ENCODE data around the gene PDE4D. TPM values are rescaled to one million over a fixed set of nuclear protein-coding genes. Genes with fewer than 3 reads are reported as not detected.
"Not testable (repeated sequence)": the region's sequence is repeated elsewhere in the genome, so short reads cannot be mapped to it uniquely, and the experiment has no call there.

The PDE4D gene
- total and polyA plus RNA-seq, 2 donors: 21.2 to 30.3 TPM

- WGBS: 96% methylated on average over 5 of the region's 5 CpGs
- H3K4me1 ChIP-seq (ENCODE audit: control insufficient read depth in 2 of 2, insufficient read depth in 2 of 2, low read length in 2 of 2): no peaks in the 10 kb centered on the region
- no peak overlapping the region for H3K4me3 ChIP-seq (ENCODE audit: low read length in 2 of 2)
- H3K36me3 ChIP-seq (ENCODE audit: control insufficient read depth in 2 of 2, insufficient read depth in 2 of 2, low read length in 1 of 2): no peaks in the 10 kb centered on the region
- H3K27ac ChIP-seq (ENCODE audit: low read depth in 1 of 2, low read length in 1 of 2): no peak overlapping the region
- no peaks in the 10 kb centered on the region for H3K27me3 ChIP-seq (ENCODE audit: control insufficient read depth in 2 of 2, insufficient read depth in 1 of 2, low read length in 1 of 2)
- no peak for DNase-seq (ENCODE audit: low read depth in 6 of 9, low spot score in 9 of 9)
- no peaks in the 10 kb centered on the region for H3K9me3 ChIP-seq (ENCODE audit: control insufficient read depth in 2 of 2, insufficient read depth in 1 of 2, low read length in 1 of 2)
Observed at GRCh38 chr5:59785676-59786333, 107.7 kb downstream of the PDE4D start.

- H3K9me3 ChIP-seq (ENCODE audit: control insufficient read depth in 2 of 2, insufficient read depth in 1 of 2, low read length in 1 of 2); H3K4me1 ChIP-seq (ENCODE audit: control insufficient read depth in 2 of 2, insufficient read depth in 2 of 2, low read length in 2 of 2); DNase-seq (ENCODE audit: low read depth in 6 of 9, low spot score in 9 of 9); H3K4me3 ChIP-seq (ENCODE audit: low read length in 2 of 2); H3K27ac ChIP-seq (ENCODE audit: low read depth in 1 of 2, low read length in 1 of 2); H3K27me3 ChIP-seq (ENCODE audit: control insufficient read depth in 2 of 2, insufficient read depth in 1 of 2, low read length in 1 of 2); H3K36me3 ChIP-seq (ENCODE audit: control insufficient read depth in 2 of 2, insufficient read depth in 2 of 2, low read length in 1 of 2): not testable (repeated sequence)
- 97% methylated on average over 1 of the region's 1 CpG for WGBS
Observed at GRCh38 chr5:59784708-59785107, 108.8 kb downstream of the PDE4D start.

- H3K27me3 ChIP-seq (ENCODE audit: control insufficient read depth in 2 of 2, insufficient read depth in 1 of 2, low read length in 1 of 2): no peaks in the 10 kb centered on the region
- no peaks in the 10 kb centered on the region for H3K9me3 ChIP-seq (ENCODE audit: control insufficient read depth in 2 of 2, insufficient read depth in 1 of 2, low read length in 1 of 2)
- DNase-seq (ENCODE audit: low read depth in 6 of 9, low spot score in 9 of 9): no peak
- H3K36me3 ChIP-seq (ENCODE audit: control insufficient read depth in 2 of 2, insufficient read depth in 2 of 2, low read length in 1 of 2): no peaks in the 10 kb centered on the region
- no peak overlapping the region for H3K27ac ChIP-seq (ENCODE audit: low read depth in 1 of 2, low read length in 1 of 2)
- H3K4me3 ChIP-seq (ENCODE audit: low read length in 2 of 2): no peak overlapping the region
- H3K4me1 ChIP-seq (ENCODE audit: control insufficient read depth in 2 of 2, insufficient read depth in 2 of 2, low read length in 2 of 2): no peaks in the 10 kb centered on the region
Observed at GRCh38 chr5:59783264-59783663, 110.3 kb downstream of the PDE4D start.

- no peak for DNase-seq (ENCODE audit: low read depth in 6 of 9, low spot score in 9 of 9)
- Histone ChIP-seq H3K4me1 (ENCODE audit: control insufficient read depth in 2 of 2, insufficient read depth in 2 of 2, low read length in 2 of 2) (no peaks in the 10 kb centered on the region), H3K4me3 (ENCODE audit: low read length in 2 of 2) (no peak overlapping the region), H3K36me3 (ENCODE audit: control insufficient read depth in 2 of 2, insufficient read depth in 2 of 2, low read length in 1 of 2) (no peaks in the 10 kb centered on the region), H3K27me3 (ENCODE audit: control insufficient read depth in 2 of 2, insufficient read depth in 1 of 2, low read length in 1 of 2) (no peaks in the 10 kb centered on the region), H3K9me3 (ENCODE audit: control insufficient read depth in 2 of 2, insufficient read depth in 1 of 2, low read length in 1 of 2) (no peaks in the 10 kb centered on the region), H3K27ac (ENCODE audit: low read depth in 1 of 2, low read length in 1 of 2) (no peak overlapping the region)
- WGBS: 91% methylated on average over 1 of the region's 1 CpG
Observed at GRCh38 chr5:59782856-59783255, 110.7 kb downstream of the PDE4D start.

- H3K4me3 ChIP-seq (ENCODE audit: low read length in 2 of 2): no peak overlapping the region
- no peak overlapping the region for H3K27ac ChIP-seq (ENCODE audit: low read depth in 1 of 2, low read length in 1 of 2)
- H3K9me3 ChIP-seq (ENCODE audit: control insufficient read depth in 2 of 2, insufficient read depth in 1 of 2, low read length in 1 of 2): no peaks in the 10 kb centered on the region
- H3K36me3 ChIP-seq (ENCODE audit: control insufficient read depth in 2 of 2, insufficient read depth in 2 of 2, low read length in 1 of 2): no peaks in the 10 kb centered on the region
- no peaks in the 10 kb centered on the region for H3K27me3 ChIP-seq (ENCODE audit: control insufficient read depth in 2 of 2, insufficient read depth in 1 of 2, low read length in 1 of 2)
- H3K4me1 ChIP-seq (ENCODE audit: control insufficient read depth in 2 of 2, insufficient read depth in 2 of 2, low read length in 2 of 2): no peaks in the 10 kb centered on the region
- WGBS: 97% methylated on average over 2 of the region's 2 CpGs
- DNase-seq (ENCODE audit: low read depth in 6 of 9, low spot score in 9 of 9): no peak
Observed at GRCh38 chr5:59779453-59779852, 114.1 kb downstream of the PDE4D start.

- Histone ChIP-seq H3K4me1 (ENCODE audit: control insufficient read depth in 2 of 2, insufficient read depth in 2 of 2, low read length in 2 of 2) (no peaks in the 10 kb centered on the region), H3K9me3 (ENCODE audit: control insufficient read depth in 2 of 2, insufficient read depth in 1 of 2, low read length in 1 of 2) (no peaks in the 10 kb centered on the region), H3K27me3 (ENCODE audit: control insufficient read depth in 2 of 2, insufficient read depth in 1 of 2, low read length in 1 of 2) (no peaks in the 10 kb centered on the region), H3K36me3 (ENCODE audit: control insufficient read depth in 2 of 2, insufficient read depth in 2 of 2, low read length in 1 of 2) (no peaks in the 10 kb centered on the region), H3K4me3 (ENCODE audit: low read length in 2 of 2) (no peak overlapping the region), H3K27ac (ENCODE audit: low read depth in 1 of 2, low read length in 1 of 2) (no peak overlapping the region)
- 90% methylated on average over 4 of the region's 4 CpGs for WGBS
- no peak for DNase-seq (ENCODE audit: low read depth in 6 of 9, low spot score in 9 of 9)
Observed at GRCh38 chr5:59777028-59777427, 116.5 kb downstream of the PDE4D start.

- no peak overlapping the region for H3K4me3 ChIP-seq (ENCODE audit: low read length in 2 of 2)
- H3K27me3 ChIP-seq (ENCODE audit: control insufficient read depth in 2 of 2, insufficient read depth in 1 of 2, low read length in 1 of 2): peaks cover 0 to 6% of the 10 kb centered on the region in 2 donors
- H3K36me3 ChIP-seq (ENCODE audit: control insufficient read depth in 2 of 2, insufficient read depth in 2 of 2, low read length in 1 of 2): no peaks in the 10 kb centered on the region
- no peak overlapping the region for H3K27ac ChIP-seq (ENCODE audit: low read depth in 1 of 2, low read length in 1 of 2)
- H3K9me3 ChIP-seq (ENCODE audit: control insufficient read depth in 2 of 2, insufficient read depth in 1 of 2, low read length in 1 of 2): no peaks in the 10 kb centered on the region
- DNase-seq (ENCODE audit: low read depth in 6 of 9, low spot score in 9 of 9): no peak
- H3K4me1 ChIP-seq (ENCODE audit: control insufficient read depth in 2 of 2, insufficient read depth in 2 of 2, low read length in 2 of 2): peaks cover 0 to 6% of the 10 kb centered on the region in 2 donors
Observed at GRCh38 chr5:59773294-59773693, 120.2 kb downstream of the PDE4D start.

GRCh38 chr5:59772757-59773156 is 120.8 kb downstream of the PDE4D start:
- no peak overlapping the region for H3K4me3 ChIP-seq (ENCODE audit: low read length in 2 of 2)
- no peak overlapping the region for H3K27ac ChIP-seq (ENCODE audit: low read depth in 1 of 2, low read length in 1 of 2)
- DNase-seq (ENCODE audit: low read depth in 6 of 9, low spot score in 9 of 9): no peak
- no peaks in the 10 kb centered on the region for H3K36me3 ChIP-seq (ENCODE audit: control insufficient read depth in 2 of 2, insufficient read depth in 2 of 2, low read length in 1 of 2)
- WGBS: 97% methylated on average over 2 of the region's 2 CpGs
- H3K27me3 ChIP-seq (ENCODE audit: control insufficient read depth in 2 of 2, insufficient read depth in 1 of 2, low read length in 1 of 2): peaks cover 0 to 12% of the 10 kb centered on the region in 2 donors
- H3K4me1 ChIP-seq (ENCODE audit: control insufficient read depth in 2 of 2, insufficient read depth in 2 of 2, low read length in 2 of 2): peaks cover 0 to 10% of the 10 kb centered on the region in 2 donors
- no peaks in the 10 kb centered on the region for H3K9me3 ChIP-seq (ENCODE audit: control insufficient read depth in 2 of 2, insufficient read depth in 1 of 2, low read length in 1 of 2)

GRCh38 chr5:59772206-59772605 is 121.3 kb downstream of the PDE4D start:
- Histone ChIP-seq H3K27ac (ENCODE audit: low read depth in 1 of 2, low read length in 1 of 2) (no peak overlapping the region), H3K4me3 (ENCODE audit: low read length in 2 of 2) (no peak overlapping the region), H3K36me3 (ENCODE audit: control insufficient read depth in 2 of 2, insufficient read depth in 2 of 2, low read length in 1 of 2) (no peaks in the 10 kb centered on the region), H3K27me3 (ENCODE audit: control insufficient read depth in 2 of 2, insufficient read depth in 1 of 2, low read length in 1 of 2) (peaks cover 0 to 13% of the 10 kb centered on the region in 2 donors), H3K9me3 (ENCODE audit: control insufficient read depth in 2 of 2, insufficient read depth in 1 of 2, low read length in 1 of 2) (no peaks in the 10 kb centered on the region), H3K4me1 (ENCODE audit: control insufficient read depth in 2 of 2, insufficient read depth in 2 of 2, low read length in 2 of 2) (peaks cover 0 to 10% of the 10 kb centered on the region in 2 donors)
- DNase-seq (ENCODE audit: low read depth in 6 of 9, low spot score in 9 of 9): no peak
- 94% methylated on average over 2 of the region's 2 CpGs for WGBS
